HG03571 (cell line): ENCODE data around the gene METTL6.
"Not testable (repeated sequence)": the region's sequence is repeated elsewhere in the genome, so short reads cannot be mapped to it uniquely, and the experiment has no call there.

Experiments
- ATAC-seq: cut with Tn5 transposase; IDR thresholded peaks from one replicate; pipeline ENCODE4 v1.9.1; 2021; ENCODE audit not compliant: unreplicated experiment

The METTL6 gene

GRCh38 chr3:15451216-15452113 is 24.1 kb upstream of the METTL6 start:
- ATAC-seq: no peak

GRCh38 chr3:15450438-15451215 is 23.3 kb upstream of the METTL6 start:
- no peak for ATAC-seq

- no peak for ATAC-seq
Measured at GRCh38 chr3:15449489-15450224, 22.3 kb upstream of the METTL6 start.

- no peak for ATAC-seq
Measured at GRCh38 chr3:15443826-15444524, 16.6 kb upstream of the METTL6 start.

GRCh38 chr3:15440891-15441290 is 13.5 kb upstream of the METTL6 start:
- no peak for ATAC-seq

- no peak for ATAC-seq
Measured at GRCh38 chr3:15439476-15439875, 12.1 kb upstream of the METTL6 start.

- no peak for ATAC-seq
Measured at GRCh38 chr3:15438983-15439382, 11.6 kb upstream of the METTL6 start.

GRCh38 chr3:15436246-15436645 is 8.9 kb upstream of the METTL6 start:
- no peak for ATAC-seq

- no peak for ATAC-seq
Measured at GRCh38 chr3:15434756-15435155, 7.4 kb upstream of the METTL6 start.

GRCh38 chr3:15433531-15433930 is 6.2 kb upstream of the METTL6 start:
- ATAC-seq: no peak

GRCh38 chr3:15431256-15431837 is 4.0 kb upstream of the METTL6 start:
- ATAC-seq: no peak

GRCh38 chr3:15430624-15431023 is 3.3 kb upstream of the METTL6 start:
- no peak for ATAC-seq

GRCh38 chr3:15429080-15429479 is 1.7 kb upstream of the METTL6 start:
- ATAC-seq: no peak

- no peak for ATAC-seq
Measured at GRCh38 chr3:15428539-15428938, 1.2 kb upstream of the METTL6 start.

GRCh38 chr3:15427981-15428380 is 637 bp upstream of the METTL6 start:
- ATAC-seq: no peak

- ATAC-seq: no peak
Measured at GRCh38 chr3:15426579-15427118, 695 bp downstream of the METTL6 start.

- no peak for ATAC-seq
Measured at GRCh38 chr3:15420871-15421270, 6.5 kb downstream of the METTL6 start.

GRCh38 chr3:15410966-15411365 is 16.4 kb downstream of the METTL6 start:
- not testable (repeated sequence) for ATAC-seq

- ATAC-seq: no peak
Measured at GRCh38 chr3:15409774-15410173, 17.6 kb downstream of the METTL6 start.

- no peak for ATAC-seq
Measured at GRCh38 chr3:15409239-15409638, 18.1 kb downstream of the METTL6 start.
